ENCODE results near the gene REV3L.
"Not testable (repeated sequence)": the region's sequence is repeated elsewhere in the genome, so short reads cannot be mapped to it uniquely, and the experiment has no call there.

REV3L gene

DNA sequence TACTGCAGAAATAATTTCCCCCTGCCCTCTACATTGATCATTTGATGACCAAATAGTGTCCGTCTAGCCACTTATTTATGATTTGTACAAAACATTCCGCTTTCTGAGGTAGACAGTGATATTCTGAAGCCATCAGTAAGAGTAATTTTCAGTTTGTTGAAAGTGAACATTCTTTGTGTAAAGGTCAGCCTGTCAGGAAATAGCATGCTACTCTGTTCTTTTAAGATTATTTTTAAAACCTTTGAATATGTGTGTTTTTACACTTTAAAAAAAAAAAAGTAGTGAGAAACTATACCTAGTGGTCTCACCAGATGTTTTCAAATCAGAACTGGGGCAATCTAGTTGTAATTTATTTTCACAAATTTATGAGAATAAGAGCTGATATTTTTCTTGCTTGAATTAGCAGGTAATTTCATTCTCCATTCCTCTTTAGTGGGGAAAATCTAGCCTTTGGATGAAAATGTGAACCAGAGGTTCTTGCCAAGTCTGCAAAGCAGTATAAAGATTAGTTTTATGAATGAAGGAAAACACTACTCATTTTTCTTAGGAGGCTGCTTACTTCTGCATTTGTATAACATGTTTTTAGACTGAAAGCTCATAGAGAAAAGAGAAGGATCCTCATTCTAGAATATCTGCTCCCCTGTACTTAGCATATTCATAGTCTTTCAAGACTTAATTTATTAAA, 12.1 kb upstream of the REV3L start:
- no peak for DNase-seq

DNA sequence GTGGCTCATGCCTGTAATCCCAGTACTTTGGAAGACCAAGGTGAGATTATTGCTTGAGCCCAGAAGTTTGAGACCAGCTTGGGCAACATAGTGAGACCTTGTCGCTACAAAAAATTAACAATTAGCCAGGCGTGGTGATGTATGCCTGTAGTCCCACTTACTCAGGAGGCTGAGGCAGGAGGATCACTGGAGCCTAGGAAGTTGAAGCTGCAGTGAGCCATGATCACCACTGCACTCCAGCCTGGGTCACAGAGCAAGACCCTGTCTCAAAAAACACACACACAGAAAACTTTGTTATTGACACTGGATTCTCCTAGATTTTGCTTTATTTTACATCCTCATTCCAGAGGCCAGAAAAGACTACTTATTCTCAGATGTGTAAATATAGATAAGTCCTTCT, 9.5 kb upstream of the REV3L start:
- DNase-seq: no peak

DNA sequence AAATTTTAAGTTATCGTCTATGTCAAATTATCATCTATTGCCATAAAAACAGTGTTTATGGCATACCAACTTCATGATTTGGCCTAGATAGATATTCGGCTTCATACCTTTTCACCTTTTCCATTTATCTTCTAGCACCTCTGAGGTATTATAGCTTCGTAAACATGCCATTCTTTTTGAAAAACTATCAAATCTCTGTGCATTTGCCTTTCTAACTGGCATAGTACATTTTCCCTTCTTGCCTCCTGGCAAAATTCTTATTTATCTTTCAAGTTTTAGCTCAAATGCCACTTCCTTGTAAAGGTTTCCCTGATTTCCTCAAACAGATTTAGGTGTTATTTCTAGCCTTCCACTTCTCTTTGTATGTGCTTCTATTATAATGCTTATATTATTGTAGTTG, 7.0 kb upstream of the REV3L start:
- DNase-seq: no peak

DNA sequence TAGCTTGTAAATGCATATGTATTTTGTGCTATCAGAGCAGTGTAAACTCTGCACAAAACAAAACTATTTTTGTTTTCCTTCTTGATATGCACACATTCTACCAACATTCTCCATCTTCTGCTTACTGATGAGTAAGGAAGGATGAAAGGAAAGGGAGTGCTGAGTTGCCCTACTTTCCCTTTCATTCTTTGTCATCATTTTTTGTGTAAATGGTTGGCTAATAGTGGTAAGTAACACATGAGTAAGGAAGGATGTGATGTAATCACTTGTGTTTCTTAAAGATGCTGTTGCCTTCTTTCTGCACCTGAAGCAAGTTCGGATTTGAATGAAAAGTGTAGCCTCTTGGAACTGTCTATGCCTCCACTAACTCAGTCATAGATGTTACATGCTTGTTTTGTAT, 4.6 kb upstream of the REV3L start:
- DNase-seq: no peak

DNA sequence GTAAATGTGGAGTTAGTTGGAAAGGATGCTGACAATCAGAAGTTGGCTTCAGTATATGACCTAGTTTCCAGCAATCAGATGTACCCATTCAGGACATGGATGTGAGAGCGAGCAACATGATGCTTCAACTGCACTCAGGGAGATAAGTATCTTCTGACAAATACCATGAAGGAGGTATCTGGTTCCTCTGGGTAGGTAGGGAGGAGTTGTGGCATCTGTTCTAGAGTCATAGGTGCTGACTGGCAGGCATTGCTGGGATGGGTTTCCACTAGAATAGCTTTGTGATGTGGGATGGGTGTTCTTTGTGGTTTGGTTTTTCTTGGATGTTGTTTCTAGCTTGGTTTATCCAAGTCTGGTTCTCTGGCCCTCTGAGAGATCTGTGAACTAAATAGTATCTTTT, 3.9 kb upstream of the REV3L start:
- no peak for DNase-seq

DNA sequence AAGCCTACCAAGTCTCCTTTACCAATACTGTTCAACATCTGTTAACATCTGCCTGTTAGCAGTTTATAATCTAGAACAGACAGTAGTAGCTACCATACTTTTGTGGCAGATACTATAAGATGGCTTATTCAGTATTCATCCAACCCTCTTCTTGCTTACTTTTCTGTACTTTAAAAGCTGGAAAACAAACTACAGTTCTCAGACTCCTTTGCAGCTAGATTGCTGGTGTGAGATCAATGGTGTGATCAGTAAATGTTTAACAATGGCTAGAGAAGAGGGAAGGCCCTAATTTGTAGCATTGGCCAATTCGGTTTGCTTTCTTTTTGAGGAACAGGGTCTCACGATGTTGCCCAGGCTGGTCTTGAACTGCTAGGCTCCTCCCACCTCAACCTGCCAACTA, 3.5 kb upstream of the REV3L start:
- DNase-seq: no peak

DNA sequence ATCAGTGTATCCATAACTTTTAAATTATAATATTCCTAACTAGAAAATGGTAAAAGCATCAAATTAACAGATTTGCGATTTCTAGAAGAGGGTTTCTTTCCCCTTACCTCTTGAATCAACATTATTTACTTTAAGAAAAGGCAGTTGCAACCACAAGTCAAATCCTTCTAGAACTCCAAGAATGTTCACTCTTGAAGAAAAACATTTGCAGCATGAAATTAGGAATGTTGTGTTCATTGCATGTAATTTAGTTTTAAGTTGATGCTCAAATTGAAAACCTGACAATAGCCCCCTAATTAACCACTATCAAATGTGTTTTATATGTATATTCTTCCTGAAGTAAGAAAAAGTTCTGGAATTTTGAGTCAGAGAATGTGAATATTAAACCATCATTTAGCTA, 2.3 kb upstream of the REV3L start:
- DNase-seq: no peak

DNA sequence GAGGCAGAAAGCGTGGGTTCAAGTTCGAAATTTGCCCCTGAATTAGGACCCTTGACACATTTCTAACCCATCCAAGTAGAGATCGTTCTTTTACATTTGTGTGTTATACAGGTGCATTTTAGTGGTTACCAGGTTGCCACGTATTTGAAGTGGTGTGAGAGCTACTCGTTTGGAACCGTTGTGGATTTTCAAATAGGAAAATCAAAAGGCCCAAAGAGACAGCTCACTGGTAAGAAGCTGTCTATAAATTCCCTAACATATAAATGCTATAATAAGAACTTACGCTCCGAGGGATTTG, 1.6 kb upstream of the REV3L start:
- DNase-seq: no peak

DNA sequence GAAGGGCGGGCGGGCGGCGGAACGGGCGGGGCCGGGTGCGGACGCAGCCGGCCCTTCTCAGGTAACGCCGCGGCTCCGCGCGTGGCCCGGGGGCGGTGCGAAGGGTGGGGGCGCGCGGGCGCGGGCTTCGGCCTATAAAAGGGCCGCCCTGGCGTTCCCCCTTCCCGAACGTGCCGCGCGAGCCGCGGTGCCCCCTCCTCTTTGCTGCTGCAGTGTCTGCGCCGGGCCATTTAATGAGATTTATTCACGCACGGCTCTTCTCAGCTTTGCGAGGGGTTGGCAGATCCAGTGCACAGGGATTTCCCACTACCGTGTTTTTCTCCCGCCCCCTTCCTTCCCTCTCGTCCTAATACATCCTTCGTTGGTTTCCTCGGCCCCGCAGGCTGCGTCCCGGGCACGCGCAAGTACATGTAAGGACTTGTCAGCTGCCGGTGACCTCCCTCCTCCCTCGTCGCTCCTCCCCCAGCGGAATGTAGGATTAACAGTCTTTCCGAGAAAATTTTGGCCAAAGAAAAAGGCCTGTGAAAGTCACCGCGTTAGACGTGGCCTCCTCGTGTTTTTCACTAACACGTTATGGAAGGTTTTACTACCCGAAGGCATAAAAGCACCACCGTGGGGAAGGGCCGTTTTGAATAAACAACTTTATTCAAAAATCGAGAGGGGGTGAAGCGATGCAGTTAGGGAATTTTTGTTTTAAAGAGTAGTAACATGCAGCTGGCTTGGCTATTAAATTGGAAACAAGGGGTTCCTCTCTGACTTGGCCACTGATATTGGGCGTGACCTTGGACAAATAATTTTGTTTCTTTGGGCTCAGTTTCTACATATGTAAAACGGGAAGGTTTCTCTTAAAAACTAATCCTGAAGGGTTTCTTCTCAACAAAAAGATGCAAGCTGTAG, 966 bp upstream of the REV3L start:
- DNase-seq: peak; percentile 86

DNA sequence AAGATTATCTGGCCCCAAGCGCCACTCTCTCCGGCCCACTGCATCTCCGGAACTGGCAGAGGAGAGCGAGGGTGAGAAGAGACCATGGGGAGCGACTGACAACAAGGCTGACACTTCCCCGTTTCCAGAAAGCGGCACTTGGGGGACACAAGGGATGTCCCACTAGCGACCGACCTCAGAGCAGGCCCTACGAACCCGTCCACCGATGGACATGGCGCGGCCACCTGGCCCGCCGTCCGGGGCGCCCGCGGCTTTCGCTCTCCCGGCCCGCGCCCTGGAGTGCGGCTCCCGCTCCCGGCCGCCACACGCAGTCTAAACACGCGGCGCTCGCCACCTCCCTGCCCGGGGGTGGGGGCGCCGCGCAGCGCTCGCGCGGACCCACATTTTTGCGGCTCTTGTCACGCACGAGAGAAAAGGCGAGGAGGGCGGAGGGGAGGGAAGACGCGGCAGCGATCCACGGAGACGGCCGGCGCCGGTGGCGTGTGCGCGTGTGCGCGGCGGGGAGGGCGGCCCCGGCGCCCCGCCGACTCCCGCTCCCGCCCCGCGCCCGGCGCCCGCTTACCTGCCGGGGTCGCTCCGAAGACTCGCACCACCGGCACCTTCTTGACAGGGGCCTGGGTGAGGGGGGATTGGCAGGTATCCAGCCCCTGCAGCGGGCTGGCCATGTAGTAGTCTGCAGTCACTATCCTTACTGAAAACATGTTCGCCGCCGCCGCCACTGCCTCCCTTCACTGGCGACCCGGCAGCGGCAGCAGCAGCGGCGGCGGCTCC, 645 bp downstream of the REV3L start:
- DNase-seq: peak; percentile 72

DNA sequence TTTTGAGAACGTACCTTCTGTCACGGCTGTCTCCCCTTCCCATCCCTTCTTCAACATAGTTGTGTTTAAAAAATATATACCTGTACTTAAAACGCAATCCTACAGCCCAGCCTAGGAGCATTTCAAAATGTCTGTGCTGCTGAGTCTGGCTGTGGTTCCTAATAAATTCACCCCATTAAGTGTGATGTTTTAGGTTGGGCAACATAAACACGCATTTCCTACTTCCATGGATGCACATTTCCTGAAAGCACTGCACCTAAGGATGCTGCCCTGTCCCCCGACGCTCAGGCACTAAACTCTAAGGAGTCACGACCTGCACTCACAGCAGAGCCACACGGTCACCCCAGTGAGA, 1.2 kb downstream of the REV3L start:
- no peak for DNase-seq

DNA sequence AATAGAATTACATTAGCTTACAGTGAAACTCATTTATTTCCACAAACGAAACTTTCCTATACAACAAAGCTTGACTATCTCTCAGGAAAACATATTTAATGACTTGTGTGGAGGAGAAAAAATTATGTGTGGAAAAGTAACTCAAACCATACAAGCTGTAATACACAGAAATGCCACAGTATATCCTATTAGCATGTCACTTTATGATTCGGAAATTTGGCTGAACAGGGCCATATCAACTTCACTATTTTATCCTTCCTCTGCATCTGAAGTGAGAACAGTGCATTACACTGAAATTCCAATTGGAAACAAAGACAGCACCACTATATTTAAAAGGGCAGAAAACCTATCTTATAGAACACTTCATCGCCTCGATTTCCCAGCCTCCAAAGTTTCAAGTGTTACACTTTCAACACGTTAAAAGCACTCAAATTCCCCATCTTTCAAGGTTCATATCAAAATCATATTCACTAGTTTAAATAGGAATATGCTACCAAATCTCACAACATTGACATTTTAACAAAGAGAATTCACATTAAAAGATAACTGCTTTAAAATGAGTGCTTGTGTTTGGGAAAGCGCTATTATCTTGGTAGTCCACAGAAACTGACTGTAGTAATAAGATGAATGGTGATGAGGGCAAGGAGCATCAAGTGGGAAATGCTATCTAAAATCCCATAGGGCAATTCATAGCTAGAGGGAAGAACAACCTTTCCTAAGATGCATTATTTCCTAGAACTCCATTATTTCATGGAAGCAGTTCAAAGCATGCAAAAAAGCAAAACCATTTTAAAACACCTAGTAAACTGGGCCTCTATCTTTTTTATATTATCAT, 1.8 kb downstream of the REV3L start:
- DNase-seq: no peak

DNA sequence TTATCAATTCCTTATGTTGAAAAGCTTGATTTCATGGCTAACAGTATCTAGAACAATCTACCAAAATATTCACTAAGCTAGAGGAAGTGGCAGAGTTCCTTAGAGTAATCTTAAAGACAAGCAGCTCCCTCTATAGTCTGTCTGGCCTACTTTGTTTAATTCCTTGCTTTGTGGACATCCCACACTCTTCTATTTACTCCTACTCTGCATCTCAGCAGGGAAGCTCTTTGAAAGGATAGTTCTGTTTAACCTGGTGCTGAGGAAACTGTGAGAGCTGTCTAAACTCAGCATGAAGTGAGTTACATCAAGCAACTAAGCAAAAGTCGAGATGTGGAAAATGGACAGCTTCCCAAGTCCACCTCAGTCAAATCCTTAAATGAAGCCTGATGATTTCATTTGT, 4.3 kb downstream of the REV3L start:
- DNase-seq: no peak

DNA sequence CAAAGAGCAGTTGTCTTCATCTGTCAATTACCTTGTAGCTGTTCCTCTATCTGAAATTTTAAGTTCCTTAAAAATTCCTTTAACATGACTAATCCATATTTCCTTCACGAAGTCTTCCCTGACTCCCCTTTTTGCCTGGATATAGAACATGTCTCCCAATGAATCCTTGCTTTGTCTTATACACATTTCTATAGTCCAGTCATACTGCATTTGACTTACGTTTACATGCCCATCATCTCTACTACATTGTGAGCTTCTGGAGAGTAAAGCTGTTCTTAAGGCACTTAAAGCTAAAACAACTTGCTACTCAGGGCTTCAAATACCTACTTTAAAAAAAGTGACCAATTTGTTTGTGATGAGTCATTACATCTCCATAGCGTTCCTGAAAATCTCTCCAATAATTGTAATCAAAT, 4.9 kb downstream of the REV3L start:
- no peak for DNase-seq

DNA sequence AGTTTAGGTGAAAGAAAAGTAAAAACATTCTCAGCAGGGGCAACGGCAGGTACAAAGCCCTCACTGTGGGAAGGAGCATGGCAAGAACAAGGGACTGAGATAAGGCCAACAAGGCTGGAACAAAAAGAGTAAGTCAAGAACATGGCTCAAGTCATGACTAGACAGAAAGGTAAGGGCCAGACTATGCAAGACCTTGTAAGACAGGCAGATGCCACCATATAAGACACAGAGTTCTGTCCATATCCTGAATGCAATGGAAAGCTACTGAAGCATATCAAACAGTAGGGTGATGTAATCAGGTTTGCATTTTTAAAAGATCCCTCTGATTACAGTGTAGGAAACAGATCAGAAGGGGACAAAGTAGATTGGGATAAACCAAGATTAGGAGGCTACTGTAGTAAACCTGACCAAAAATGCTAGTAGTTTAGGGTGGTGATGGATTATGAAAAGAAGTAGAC, 5.5 kb downstream of the REV3L start:
- no peak for DNase-seq

DNA sequence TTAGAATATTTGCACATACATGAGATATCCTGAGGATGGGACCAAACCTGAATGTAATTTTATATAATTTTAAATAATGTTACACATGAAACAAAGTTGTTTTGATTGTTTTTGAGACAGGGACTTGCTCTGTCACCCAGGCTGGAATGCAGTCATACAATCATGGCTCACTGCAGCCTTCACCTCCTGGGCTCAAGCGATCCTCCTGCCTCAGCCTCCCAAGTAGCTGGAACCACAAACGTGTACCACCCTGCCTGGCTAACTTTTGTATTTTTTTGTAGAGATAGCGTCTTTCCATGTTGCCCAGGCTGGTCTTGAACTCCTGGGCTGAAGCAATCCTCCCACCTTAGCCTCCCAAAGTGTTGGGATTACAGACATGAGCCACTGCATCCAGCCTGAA, 7.0 kb downstream of the REV3L start:
- DNase-seq: not testable (repeated sequence)

DNA sequence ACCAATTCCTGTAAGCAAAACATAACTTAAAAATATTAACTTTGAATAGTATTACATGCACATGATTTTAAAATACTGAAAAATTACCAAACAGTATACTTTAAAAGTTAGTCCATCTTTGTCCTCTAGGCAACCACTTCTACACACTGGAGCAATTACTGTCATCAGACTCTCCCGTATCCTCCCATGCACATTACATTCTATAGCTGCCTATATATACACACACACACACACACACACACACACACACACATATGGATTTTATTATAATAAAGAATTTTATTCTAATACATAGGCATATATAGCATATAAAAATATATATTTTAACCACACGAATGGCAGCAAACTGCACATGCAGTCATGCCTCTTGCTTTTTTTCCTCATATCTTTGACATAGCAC, 8.2 kb downstream of the REV3L start:
- DNase-seq: no peak

DNA sequence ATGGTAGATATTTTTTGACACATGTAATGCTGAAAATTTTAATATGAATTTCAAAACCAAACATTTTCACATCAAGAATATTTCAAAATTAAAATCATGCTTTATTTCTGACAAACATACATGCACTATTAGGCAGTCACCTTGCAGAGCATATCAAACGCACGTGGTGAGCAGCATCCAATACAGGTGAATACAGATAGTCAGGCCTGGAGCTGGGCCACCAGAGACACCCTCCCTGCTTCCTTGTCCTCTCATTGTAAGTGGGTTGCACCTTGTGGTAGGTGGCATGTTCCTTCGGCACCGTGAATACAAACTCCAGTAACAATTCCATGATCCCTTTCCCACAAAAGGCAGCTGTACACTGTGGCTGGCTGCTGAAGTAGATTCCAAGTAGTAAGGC, 8.9 kb downstream of the REV3L start:
- DNase-seq: no peak

DNA sequence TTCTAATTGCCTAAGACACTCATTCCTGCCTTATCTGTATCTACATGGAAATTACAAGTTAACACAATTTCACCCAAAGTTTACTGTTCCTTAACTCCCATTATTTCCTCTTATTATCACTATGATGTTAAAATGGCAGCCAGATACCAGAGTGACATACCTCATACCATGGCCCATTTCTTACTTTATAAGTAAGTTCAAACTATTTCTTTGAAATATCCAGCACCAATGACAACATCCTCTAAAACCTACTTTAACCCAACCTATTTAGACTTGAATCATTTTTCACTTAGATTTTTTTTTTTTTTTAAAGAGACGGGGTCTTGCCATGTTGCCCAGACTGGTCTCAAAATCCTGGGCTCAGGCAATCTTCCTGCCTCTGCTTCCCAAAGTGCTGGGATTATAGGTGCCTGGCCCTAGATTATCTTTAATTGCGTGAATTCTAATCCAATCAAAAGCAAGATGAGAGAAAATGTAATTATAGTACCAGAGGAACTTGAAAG, 10.0 kb downstream of the REV3L start:
- DNase-seq: no peak

DNA sequence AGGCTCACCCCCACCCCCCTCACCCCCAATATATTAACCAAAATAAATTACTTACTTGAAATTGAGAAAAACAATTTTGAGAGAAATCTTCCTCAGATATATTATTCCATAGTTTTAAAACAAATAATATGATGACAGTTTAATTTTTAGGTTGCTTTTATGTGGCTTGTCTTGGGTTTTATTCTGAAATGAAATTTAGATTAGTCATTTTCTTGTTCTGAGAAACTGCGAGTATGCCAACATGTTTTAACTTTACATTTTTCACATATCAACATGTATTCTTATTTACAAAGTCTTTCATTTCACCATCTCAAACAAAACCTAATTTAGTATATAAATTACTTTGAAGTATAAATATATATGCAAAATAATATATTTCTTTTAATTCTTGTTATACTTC, 11.1 kb downstream of the REV3L start:
- no peak for DNase-seq

DNA sequence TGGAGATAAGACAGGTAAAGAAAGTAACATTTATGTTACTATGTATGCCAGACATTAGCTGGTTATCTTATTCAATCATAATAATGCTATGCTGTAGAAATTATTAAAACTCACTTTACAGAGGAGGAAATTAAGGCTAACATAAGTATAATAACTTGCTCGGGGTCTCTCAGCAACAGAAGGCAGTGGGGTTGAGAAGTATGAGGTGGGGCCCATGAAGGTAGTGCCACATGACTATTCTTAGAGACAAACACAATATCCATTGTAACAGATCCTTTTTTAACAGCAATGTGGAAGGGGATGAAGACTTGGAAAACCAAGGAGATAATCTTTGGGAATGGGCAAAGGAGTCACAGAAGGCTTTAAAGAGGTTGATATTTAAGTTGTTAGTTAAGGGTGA, 11.5 kb downstream of the REV3L start:
- no peak for DNase-seq

DNA sequence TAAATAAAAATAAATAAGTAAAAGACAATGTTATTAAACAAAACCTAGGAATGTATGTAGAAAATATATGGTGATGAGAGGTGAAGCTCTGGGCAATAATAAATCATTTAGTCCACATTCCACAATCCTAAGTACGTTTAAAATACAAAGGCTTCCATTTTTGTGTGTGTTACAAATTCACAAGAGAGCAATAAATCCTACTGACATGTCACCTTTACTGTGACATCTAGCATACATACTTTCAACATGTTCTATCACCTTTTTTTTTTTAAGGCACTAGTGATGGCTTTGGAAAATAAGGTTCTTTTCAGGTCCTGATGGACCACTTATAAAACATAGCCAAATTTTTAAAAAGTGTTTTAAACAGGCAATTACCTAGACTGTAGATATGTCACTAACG, 12.0 kb downstream of the REV3L start:
- no peak for DNase-seq

DNA sequence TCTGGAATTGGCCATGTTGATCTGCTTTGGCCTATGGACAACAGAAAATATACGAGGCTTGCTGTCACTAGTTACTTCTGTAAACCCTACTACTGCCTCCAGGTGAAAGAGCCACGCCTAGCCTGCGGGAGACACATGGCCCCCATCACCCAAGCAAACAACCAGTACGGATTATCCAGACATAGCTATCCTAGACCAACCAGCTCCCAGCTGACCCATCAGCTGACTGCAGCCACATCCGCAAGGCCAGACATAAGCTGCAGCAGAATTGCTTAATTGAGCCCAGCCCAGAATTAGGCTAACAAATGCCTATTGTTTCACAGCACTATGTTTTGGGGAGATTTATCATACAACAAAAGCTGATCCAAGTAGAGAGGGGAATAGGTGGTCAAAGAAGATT, 13.5 kb downstream of the REV3L start:
- DNase-seq: no peak
